ENCODE measurements around the gene VAPB.

The VAPB gene

GRCh38 chr20:58438970-58439808 lies 50.2 kb downstream of the VAPB start:
- no peak for DNase-seq

- DNase-seq = no peak
Observed at GRCh38 chr20:58440021-58440767, 51.2 kb downstream of the VAPB start.

GRCh38 chr20:58441723-58442122 lies 52.7 kb downstream of the VAPB start:
- no peak for DNase-seq

GRCh38 chr20:58444746-58445255 lies 55.8 kb downstream of the VAPB start:
- no peak for DNase-seq

GRCh38 chr20:58446264-58446959 lies 57.4 kb downstream of the VAPB start:
- no peak for DNase-seq

- no peak for DNase-seq
Observed at GRCh38 chr20:58446960-58447265, 57.9 kb downstream of the VAPB start.

- peak; percentile 55 for DNase-seq
Observed at GRCh38 chr20:58447511-58448391, 58.7 kb downstream of the VAPB start.

GRCh38 chr20:58448958-58449357 lies 59.9 kb downstream of the VAPB start:
- DNase-seq = no peak

- no peak for DNase-seq
Observed at GRCh38 chr20:58449681-58450221, 60.7 kb downstream of the VAPB start.

- peak; percentile 43 for DNase-seq
Observed at GRCh38 chr20:58450254-58450653, 61.2 kb downstream of the VAPB start.

GRCh38 chr20:58452667-58453255 lies 63.7 kb downstream of the VAPB start:
- DNase-seq = no peak

GRCh38 chr20:58453391-58453790 lies 64.4 kb downstream of the VAPB start:
- no peak for DNase-seq

- DNase-seq = no peak
Observed at GRCh38 chr20:58454460-58454859, 65.4 kb downstream of the VAPB start.

- peak; percentile 92 for DNase-seq
Observed at GRCh38 chr20:58457083-58457695, 68.2 kb downstream of the VAPB start.

GRCh38 chr20:58458342-58459057 lies 69.5 kb downstream of the VAPB start:
- DNase-seq = peak; percentile 76

GRCh38 chr20:58459058-58459750 lies 70.2 kb downstream of the VAPB start:
- DNase-seq = no peak

GRCh38 chr20:58461104-58461503 lies 72.1 kb downstream of the VAPB start:
- DNase-seq = no peak

- no peak for DNase-seq
Observed at GRCh38 chr20:58461899-58462298, 72.9 kb downstream of the VAPB start.

GRCh38 chr20:58463256-58463655 lies 74.2 kb downstream of the VAPB start:
- DNase-seq = no peak

- no peak for DNase-seq
Observed at GRCh38 chr20:58464838-58465237, 75.8 kb downstream of the VAPB start.

Measured in EL (cell line).